Esophagus muscularis mucosa (tissue), 3 donors: ENCODE measurements around the gene DCC.

Source experiments
- POLR2AphosphoS5 ChIP-seq, 2 donors: sonication (generic); formaldehyde crosslinking; IDR thresholded peaks; one replicate each; pipeline ENCODE4 v1.6.1; 2017; ENCODE audit warnings: antibody characterized with exemption in 2 of 2
- TF ChIP-seq, protein P1 (sequence below), 3 experiments: fragments of 200-600 bp in 2 of 3; fragments of 450-650 bp in 1 of 3; sonication (generic) in 2 of 3; IDR thresholded peaks; one replicate each; pipeline ENCODE4 v1.5.1; 2017 to 2019; ENCODE audit warnings: antibody characterized with exemption in 3 of 3, mild to moderate bottlenecking in 2 of 3, moderate library complexity in 1 of 3

DNA sequence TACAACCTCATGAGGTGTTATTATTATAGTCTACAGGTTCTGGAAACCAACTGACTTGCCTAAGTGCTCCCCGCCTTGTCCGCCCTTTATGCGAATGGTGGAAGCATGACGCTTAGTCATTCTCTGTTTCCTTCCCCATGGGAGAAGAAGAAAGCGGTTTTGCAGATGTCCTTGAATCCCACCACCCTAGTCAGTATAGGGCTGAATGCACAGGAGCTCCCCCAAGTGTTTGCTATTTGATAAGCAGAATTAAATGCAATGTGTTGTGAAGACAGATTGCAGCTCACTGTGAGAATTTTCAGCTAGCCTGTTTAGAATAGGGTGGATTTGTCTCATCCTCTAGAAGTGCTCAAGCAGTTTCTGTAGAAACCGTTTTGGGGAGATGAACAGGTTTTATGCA, 652.0 kb downstream of the DCC start:
- TF ChIP-seq, protein P1, sequence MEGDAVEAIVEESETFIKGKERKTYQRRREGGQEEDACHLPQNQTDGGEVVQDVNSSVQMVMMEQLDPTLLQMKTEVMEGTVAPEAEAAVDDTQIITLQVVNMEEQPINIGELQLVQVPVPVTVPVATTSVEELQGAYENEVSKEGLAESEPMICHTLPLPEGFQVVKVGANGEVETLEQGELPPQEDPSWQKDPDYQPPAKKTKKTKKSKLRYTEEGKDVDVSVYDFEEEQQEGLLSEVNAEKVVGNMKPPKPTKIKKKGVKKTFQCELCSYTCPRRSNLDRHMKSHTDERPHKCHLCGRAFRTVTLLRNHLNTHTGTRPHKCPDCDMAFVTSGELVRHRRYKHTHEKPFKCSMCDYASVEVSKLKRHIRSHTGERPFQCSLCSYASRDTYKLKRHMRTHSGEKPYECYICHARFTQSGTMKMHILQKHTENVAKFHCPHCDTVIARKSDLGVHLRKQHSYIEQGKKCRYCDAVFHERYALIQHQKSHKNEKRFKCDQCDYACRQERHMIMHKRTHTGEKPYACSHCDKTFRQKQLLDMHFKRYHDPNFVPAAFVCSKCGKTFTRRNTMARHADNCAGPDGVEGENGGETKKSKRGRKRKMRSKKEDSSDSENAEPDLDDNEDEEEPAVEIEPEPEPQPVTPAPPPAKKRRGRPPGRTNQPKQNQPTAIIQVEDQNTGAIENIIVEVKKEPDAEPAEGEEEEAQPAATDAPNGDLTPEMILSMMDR (IDR thresholded peaks at IDR 0.05) = no peak
- no peak for TF ChIP-seq POLR2AphosphoS5 (IDR thresholded peaks at IDR 0.05)
